Suprapubic skin (tissue), 4 donors: Measurements from ENCODE around the gene UVRAG.
"Not testable (repeated sequence)": the region's sequence is repeated elsewhere in the genome, so short reads cannot be mapped to it uniquely, and the experiment has no call there.

Experiments
- CTCF ChIP-seq, 2 donors: fragments of 200-600 bp in 1 of 2; fragments of 450-650 bp in 1 of 2; sonication (generic) in 1 of 2; IDR thresholded peaks; one replicate each; pipeline ENCODE4 v1.5.1; 2016 to 2019; ENCODE audit warnings: antibody characterized with exemption in 2 of 2, mild to moderate bottlenecking in 1 of 2, moderate library complexity in 1 of 2
- EP300 ChIP-seq: sonication (generic); formaldehyde crosslinking; IDR thresholded peaks from one replicate; pipeline ENCODE4 v1.6.1; 2017; ENCODE audit warnings: antibody characterized with exemption
- POLR2A ChIP-seq, 2 donors: fragments of 450-650 bp; IDR thresholded peaks; one replicate each; pipeline ENCODE4 v1.6.1; 2017; ENCODE audit warnings: antibody characterized with exemption in 2 of 2, mild to moderate bottlenecking in 2 of 2, moderate library complexity in 2 of 2
- POLR2AphosphoS5 ChIP-seq, 3 donors: sonication (generic); formaldehyde crosslinking; IDR thresholded peaks; one replicate each; pipeline ENCODE4 v1.6.1; 2017; ENCODE audit warnings: antibody characterized with exemption in 3 of 3

GRCh38 chr11:75979075-75979474, 164.1 kb downstream of the UVRAG start:
- TF ChIP-seq CTCF (IDR thresholded peaks at IDR 0.05); POLR2A (IDR thresholded peaks at IDR 0.05); EP300; POLR2AphosphoS5 (IDR thresholded peaks at IDR 0.05): not testable (repeated sequence)
